Smooth muscle cell of the brain vasculature (primary cell): Measurements from ENCODE around the gene GRK5.

Source experiments
- DNase-seq: peaks from one replicate; pipeline ENCODE4 v3.0.0-alpha.2; 2012; ENCODE audit warnings: low read depth, low spot score

GRK5 gene

DNA sequence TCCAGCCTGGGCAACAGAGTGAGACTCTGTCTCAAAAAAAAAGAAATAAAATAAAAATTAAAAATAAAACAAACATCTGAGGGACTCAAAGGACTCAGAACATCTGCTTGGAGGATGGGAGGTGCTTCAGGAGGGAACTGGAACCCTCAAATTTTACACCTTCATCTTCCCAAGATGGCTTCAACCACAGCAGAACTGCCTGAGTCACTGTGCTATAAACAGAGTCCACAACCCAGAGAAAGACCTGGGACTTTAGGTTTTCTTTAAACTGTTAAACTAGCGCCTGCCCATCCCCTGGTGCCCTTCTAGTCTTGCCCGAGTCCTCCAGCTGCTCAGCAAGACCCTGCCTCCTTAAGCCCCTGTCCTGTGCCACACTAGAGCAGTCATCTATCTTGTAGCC is 294.3 kb downstream of the GRK5 start:
- no peak for DNase-seq

DNA sequence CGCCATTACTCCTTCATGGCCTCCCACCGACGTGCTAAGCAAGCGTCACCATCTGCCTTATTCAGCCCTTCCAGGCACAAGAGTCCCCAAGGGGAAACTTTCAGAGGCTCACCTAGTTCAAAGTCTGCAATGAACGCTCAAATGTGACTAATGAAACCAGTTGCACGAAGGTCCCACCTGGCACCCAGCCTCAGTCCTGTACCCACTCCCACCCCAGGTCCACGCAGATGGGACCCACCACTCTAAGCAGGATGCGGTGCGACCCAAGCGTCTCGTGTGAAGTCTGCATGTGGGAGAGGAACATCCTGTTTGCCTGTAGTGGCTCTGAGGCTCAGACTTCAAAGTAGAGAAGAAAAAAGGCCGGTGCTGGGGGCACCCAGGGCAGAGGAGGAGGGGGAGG is 294.8 kb downstream of the GRK5 start:
- DNase-seq: no peak

DNA sequence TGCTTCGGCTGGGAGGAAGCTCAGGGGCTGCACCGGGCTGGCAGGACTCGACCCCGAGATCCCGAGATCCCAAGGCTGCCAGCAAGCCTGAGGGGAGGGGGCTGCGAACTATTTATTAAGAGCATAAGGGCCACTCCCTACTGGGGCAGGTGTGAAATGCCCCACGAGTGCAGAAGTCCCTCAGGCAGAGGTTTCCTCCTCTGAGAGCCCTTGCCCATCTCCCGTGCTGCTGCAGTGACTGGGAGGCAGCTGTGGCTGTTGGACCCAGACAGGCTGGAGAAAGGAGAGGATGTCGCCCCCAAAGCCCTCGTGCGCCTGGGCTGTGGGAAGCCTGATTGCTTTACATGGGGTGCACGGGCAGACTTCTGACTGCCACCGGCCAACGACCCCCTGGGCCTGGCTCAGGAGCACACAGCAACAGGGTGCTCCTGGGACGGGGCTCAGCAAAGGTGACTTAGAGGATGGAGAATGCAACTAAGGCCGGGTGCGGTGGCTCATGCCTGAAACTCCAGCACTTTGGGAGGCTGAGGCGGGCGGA is 295.3 kb downstream of the GRK5 start:
- DNase-seq: no peak

DNA sequence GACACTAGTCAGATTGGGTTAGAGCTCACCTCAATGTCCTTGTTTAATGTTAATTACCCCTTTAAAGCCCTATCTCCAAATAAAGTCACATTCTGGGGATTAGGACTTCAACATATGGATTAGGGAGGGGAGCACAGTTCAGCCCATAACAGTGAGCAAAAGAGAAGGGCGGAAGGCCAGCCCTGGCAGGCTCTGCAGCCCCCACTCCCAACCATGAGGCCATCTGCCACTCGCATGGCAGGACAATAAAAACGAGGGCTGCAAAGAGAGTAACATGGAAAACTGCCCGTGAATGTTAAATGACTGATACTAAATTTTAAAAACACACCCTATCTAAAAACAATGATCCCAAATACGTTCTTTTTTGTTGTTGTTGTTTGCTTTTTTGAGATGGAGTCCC is 296.4 kb downstream of the GRK5 start:
- no peak for DNase-seq

DNA sequence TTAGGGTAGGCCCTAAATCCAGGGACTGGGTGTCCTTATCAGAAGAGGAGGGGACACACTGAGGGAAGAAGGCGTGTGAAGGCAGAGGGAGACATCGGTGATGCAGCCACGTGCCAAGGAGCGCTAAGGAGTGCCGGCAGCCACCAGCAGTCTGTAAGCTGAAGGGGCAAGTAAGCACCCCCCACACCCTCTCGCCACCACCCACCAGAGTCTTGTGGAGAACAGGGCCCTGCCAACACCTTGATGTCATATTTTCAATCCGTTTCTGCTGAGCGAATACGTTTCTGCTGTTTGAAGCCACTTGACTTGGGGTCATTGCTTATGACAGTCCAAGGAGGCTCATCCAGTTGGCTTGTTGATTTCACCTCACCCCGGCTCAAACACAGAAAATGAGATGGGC is 297.3 kb downstream of the GRK5 start:
- no peak for DNase-seq

DNA sequence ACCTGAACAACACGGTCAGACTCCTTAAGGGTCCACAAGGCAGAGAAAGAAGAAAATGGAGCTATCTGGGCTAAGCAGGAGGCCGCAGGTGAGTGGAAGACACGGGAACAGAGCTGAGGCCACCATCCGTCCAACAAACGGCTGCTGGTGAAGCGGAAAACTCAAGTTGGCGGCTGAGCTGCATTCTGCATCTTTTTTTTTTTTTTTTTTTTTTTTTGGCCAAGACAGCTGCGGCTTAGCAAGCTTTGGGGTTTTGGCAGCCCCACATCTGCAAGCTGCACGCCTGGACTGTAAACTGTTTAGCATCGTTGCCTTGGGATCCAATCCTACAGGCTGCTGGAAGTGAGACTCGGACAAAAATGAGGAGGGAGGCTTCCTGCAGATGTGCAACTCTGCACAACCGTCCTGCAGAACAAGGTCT is 297.8 kb downstream of the GRK5 start:
- no peak for DNase-seq
